Left ventricle myocardium superior (tissue), 1 donor: Measurements from ENCODE around the gene AGPS. TPM values are rescaled to one million over a fixed set of nuclear protein-coding genes. Genes with fewer than 3 reads are reported as not detected.

Source experiments
- ATAC-seq: fragments of 200-7000 bp; cut with Tn5 transposase; one replicate; pipeline ENCODE4 v1.9.1; 2020; ENCODE audit warnings: mild to moderate bottlenecking, moderate library complexity
- DNase-seq: peaks from one replicate; pipeline ENCODE4 v3.0.0-alpha.2; 2020
- intact Hi-C: fragments of 100-400 bp; cut with micrococcal nuclease; formaldehyde crosslinking; loops from one replicate; pipeline ENCODE4 v1.11.0; 2022
- total RNA-seq: library from RNA; stranded (reverse); fragmentation: NEBNext Ultra II Directional; extraction: Animal tissue kit (Norgen Biotek cat#: 25700); gene quantifications from one replicate; pipeline ENCODE4 v1.2.1, GENCODE V29; 2021
- donor health status: DM: no; HTN: yes; CAD: no; lungs with severe emphysema.

The AGPS gene
- total RNA-seq, 1 donor from 2014 or later, result 33.4 TPM

DNA sequence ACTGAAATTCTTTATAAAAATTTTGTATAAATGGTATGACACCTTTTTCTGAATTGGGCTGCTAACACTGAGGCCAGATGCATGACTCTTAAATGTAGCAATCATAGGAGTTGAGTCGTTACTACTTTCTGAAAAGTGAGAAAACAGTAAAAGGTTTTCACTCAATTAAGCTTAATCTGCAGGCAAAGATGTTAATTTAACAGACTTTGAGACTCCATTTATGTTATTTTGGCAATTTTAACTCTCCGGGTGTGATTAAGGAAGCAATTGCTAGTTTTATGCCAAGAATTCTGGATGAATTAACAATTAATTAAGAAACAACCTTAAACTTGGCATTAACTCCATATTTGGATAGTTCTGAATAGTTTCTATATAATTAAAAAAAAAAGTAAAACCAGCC, 104.3 kb downstream of the AGPS start:
- intact Hi-C loops, result no loop called here

DNA sequence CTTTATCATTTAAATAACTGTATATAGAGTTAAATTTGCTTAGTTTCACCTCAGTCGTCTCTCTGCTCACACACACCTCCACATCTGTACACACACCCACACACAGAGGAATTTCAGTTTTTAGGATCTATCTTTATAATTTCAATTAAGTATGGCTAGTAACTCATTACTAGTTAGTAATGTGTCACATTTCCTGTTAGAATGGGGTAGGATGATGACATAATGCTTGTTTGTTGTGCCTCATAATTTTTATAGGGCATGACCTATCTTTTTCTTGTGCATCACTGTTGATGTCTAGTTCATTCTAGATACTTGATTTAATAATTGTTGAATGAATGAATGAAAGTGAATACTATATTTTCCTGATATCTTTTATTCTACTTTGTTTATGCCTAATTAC, 108.6 kb downstream of the AGPS start:
- intact Hi-C loops, result no loop called here
- no peak for DNase-seq
- ATAC-seq, result no peak

More for the DNA sequence above, 104.3 kb downstream of the AGPS start:
- ATAC-seq (no peak), DNase-seq (no peak)

DNA sequence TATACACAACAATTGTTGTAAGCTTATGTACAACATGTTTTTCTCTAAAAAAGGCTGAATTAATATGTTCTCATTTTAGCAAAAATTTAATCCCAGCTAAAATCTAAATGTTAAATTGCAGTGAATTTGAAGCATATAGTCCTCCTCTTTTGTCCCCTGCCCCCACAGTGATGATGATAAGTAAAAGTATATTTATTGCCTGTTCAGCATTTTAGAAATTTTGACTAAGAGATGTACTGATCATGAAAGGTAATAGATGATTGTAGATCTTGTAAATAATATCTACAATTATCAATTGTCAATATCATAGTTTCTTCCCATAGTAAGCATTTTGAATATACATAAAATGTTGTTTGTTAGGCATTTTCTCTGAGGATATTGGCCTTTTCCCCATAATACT, 113.9 kb downstream of the AGPS start:
- no peak for DNase-seq
- no peak for ATAC-seq
- intact Hi-C loops, result no loop called here

DNA sequence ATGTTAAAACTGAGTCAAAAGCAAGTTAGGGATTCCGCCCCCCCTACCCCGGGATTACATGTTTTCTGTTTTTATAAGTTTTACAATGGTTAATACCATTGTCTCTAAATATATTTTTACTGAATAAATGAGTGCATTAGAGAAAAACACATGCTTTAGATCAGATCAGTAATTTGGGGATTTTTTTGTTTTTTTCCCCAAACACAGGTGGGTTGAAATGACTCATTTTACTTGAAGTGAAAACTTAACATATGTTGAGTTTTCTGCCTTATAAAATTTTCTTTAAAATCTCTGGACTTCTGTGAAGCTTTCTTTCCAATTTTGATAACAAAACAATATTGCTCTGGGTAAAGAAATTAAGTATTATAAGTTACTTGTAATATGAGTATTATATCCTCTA, 114.4 kb downstream of the AGPS start:
- DNase-seq (no peak), ATAC-seq (no peak)
- intact Hi-C loops, result no loop called here

DNA sequence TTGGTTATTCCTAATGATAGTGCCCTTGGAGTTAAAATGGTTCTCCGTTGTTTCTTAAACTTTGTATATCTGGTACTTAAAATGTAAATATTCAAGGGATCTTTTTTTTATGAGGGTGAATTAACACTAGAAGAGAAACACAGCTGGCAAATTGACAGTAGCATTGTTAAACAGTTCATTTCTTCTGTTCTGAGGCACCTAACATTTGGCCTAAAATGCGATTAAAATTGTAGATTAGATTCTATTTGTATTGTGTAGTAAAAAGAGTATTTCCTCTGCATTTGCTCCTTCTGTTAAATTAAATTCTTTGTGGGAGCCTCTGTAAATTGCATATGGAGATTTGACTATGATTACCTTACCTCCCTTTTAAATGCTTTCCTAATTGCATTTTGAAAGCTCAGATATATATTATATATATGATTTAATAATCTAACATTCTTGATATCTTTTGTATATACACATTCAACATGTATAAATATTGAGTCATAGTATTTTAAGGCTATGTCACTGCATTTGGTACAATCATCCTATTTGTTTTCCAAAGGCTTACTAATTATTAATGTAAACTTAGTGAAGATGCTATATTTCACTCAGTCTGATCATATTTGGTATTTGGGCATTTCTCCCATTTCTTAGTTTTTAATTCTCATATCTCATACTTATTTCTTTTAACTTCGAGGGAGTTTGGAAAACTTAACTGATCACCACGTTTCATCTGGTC, 124.4 kb downstream of the AGPS start:
- ATAC-seq (no peak), DNase-seq (no peak)
- intact Hi-C loops, result no loop called here

DNA sequence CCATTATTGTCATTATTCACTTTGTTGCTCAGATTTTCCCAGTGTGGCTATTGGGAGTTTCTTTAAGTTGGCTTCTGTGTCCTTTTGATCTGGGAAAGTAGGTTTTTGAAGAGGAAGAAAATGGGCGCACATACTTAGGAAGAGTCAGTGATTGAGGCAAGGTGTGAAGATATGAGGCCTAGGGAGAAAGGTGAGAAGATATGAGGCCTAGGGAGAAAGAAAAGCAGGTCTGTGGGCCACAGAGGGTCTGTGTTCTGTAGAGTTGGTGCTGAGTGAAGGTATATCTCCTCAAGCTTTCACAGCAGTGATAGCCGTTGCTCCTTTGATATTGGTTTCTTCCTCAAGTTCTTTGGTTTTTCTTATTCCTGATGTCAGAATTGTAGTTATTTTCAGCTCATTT, 126.2 kb downstream of the AGPS start:
- intact Hi-C loops, result no loop called here
- ATAC-seq, result no peak
- no peak for DNase-seq

DNA sequence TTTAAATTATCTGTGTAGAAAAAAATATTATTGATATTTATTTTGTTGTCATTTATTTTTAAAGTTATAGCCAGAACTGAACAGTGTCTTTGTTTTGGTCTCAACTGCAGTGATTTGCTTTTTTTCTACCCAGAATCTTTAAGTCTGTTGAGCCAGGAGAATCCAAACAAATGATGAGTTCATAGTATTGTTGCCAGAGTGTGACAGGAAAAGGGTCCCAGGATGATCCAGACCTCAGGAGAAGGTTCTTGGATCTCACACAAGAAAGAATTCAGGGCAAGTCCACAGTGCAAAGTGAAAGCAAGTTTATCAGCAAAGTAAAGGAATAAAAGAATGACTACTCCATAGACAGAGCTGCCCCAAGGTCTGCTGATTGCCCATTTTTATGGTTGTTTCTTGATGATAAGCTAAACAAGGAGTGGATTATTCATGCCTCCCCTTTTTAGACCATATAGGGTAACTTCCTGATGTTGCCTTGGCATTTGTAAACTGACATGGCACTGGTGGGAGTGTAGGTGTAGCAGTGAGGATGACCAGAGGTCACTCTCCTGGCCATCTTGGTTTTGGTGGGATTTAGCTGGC, 127.1 kb downstream of the AGPS start:
- intact Hi-C loops, result no loop called here
- ATAC-seq (no peak), DNase-seq (no peak)

DNA sequence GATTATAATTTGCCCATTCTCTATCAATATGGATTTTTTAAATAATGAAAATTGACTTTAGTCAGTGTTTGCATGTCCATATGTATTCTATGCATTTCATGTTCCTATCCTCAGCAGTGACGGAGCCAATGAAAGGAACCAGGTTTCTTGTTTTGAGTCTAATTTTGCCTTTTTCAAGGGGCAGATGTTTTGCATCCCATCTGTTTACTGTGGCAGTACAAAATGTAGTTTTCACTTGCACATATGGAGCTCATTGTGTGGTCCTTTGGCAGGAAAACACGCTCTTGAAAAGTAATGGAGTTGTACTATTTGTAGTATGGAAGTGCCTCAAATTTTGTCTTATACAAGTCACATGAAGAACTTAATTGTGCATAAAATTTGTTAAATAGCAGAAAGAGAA, 127.8 kb downstream of the AGPS start:
- ATAC-seq (no peak), DNase-seq (no peak)
- intact Hi-C loops, result no loop called here

DNA sequence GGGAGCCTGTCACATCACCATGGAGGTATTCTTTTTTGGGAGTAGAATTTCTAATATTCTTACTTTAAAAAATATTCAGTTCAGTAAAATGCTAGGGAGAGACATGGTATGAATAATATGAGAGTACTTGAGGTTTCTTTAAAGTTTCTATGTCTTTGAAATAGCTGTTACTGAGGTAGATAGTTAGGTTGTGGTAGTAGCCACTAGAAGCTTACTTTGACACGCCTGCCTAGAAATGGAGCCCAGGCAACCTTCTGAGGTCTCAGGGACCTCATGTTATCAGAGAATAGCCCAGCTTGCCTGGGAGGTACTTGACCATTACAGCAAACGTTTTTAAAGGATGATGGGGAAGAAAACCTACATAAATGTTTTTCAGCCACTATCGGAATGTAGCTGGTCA, 131.2 kb downstream of the AGPS start:
- ATAC-seq (no peak), DNase-seq (no peak)
- intact Hi-C loops, result no loop called here

DNA sequence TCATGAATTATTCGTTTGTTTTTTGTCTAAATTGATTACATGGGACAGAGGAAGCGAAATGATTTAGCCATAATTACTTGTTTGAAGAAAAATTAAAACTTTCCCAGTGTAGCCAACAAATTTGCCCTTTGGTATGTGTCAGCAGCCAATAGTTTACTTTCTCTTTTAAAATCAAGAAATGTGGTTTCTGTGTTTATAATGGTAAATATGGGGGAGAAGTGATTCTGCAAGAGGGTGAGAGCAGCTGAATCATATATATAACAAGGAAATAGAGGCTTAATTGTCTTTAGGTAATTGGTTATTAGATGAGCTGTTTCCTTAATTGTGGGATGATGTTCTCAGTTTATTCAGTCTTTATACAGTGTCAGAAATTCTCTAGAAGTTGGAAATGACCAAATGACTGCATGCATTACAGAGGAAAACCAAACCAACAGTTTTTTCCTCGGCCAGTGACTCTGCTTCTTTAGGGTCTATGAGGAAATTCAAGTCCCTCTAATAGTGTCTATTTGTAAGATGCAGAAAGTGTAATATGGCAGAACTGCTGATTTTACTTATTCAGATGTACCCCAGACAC, 132.9 kb downstream of the AGPS start:
- DNase-seq, result no peak
- intact Hi-C loops, result no loop called here
- no peak for ATAC-seq

DNA sequence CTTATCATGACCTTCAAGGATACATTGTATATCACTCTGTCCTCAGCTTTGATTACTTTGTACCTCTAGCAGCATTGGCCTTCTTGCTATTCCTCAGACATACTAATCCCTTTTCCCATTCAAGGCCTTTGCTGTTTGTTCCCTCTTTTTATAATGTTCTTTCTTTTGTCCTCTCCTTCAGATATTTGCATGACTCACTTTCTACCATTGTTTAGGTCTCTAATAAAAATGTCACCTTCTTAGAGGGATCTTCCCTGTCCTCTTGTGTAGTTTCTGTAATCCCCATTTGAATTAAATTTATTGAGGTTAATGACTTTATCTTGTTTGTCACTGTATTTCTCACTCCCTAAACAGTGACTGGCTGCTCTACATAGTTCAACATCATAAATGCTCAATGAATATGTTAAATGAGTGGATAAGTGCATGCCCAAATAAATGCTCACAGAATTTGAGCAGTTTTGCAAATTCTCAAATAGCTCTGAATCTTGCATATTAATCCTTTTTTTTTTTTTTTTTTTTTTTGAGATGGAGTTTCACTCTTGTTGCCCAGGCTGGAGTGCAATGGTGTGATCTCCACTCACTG, 135.9 kb downstream of the AGPS start:
- DNase-seq, result no peak

DNA sequence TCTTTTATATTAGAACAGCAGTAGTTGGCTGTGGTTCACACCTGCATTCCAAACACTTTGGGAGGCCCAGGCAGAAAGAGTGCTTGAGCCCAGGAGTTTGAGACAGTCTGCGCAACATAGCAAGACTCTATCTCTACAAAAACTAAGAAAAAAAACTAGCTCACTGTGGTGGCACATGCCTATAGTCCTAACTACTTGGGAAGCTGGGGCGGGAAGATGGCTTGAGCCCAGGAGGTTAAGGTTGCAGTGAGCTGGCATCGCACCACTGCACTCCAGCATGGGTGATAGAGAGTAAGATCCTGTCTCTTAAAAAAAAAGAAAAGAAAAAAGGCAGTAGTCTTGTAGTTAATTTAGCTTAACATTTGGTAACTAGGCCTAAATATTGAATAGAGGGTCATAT, 136.6 kb downstream of the AGPS start:
- intact Hi-C loops, result no loop called here
- ATAC-seq (no peak), DNase-seq (no peak)

More for the DNA sequence above, 135.9 kb downstream of the AGPS start:
- no peak for ATAC-seq
- intact Hi-C loops, result no loop called here

DNA sequence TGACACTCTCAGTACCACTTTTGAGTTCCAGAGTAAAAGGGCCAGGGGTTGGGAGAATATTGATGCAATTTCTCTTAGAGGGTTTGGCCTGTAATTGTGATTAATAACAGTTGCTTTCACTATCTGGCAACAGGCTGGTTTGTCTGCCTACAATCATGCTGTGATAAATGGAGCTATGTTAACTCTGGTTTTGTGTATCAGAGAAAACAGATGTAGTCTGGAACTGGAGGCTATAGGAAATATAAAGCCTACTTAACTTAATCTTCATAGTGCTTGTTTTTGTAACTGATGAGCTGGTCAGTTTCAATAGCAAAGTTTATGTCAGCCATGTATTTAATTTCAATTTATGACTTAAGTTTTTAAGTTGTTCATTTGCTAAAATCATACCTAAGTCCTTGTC, 138.0 kb downstream of the AGPS start:
- DNase-seq (no peak), ATAC-seq (no peak)
- intact Hi-C loops, result no loop called here

DNA sequence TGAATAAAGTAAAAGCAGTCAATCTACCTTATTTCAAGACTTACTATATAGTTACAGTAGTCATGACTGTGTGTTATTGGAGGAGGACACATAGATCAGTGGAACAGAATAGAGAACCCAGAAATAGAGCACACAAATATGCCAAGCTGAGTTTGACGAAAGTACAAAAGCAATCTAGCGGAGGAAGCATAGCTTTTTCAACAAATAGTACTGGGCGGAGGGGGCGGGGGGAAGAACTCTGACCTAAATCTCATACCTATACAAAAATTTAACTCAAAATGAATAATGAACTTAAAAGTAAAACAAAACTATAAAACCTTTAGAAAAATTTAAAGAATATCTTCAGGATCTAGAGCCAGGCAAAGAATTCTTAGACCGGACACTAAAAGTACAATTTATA, 139.1 kb downstream of the AGPS start:
- ATAC-seq (no peak), DNase-seq (no peak)
- intact Hi-C loops, result no loop called here

DNA sequence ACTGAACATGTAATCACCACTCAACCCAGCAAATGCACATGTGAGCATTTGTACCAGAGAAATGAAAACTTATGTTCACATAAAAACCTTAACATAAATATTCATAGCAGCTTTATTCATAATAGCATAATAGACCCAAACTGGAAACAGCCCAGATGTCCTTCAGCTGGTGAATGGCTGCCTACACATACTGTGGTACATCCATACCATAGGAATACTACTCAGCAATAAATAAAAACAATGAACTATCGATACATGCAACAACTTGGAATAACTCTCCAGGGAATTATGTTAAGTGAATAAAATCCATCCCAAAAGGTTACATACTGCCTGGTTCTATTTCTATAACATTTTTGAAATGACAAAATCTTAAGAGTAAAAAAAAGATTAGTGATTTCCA, 140.0 kb downstream of the AGPS start:
- ATAC-seq (no peak), DNase-seq (no peak)
- intact Hi-C loops, result no loop called here

DNA sequence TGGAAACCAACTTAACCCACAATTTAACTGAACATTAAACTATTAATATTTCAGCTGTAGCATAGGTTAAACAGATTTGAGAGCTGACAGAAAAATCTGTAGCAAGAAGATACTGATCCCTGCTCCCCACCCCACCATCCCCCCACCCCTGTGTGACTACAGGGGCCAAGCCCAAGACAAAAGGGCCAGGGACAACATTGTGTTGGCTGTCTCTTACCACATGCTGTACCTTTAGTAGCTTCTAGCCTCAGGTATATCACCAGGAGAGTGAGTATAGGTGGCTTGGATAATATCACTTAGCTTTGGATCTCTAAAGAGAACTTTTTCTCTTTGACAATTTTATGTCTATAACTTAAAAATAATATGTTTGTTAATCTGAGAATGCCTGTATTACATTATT, 140.7 kb downstream of the AGPS start:
- DNase-seq (no peak), ATAC-seq (no peak)
- intact Hi-C loops, result no loop called here

DNA sequence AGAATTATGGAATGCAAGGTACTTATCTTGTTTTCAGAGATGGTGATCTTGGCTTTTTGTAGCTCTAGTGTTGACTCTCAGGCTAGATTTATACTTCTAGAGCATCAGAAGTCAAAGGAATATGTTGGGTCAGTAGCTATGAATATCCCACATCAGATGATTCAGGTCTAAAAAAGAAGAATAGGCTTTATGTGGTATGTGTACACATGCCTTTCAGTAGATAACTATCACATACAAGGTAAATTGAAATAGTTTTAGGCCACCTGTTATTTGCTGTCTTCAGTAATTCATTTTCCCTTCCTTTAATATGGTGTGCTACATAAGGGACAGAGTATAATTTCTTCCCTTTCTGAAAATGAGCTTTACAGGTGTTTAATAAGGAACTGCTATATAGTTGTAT, 142.4 kb downstream of the AGPS start:
- DNase-seq (no peak), ATAC-seq (no peak)
- intact Hi-C loops, result no loop called here

DNA sequence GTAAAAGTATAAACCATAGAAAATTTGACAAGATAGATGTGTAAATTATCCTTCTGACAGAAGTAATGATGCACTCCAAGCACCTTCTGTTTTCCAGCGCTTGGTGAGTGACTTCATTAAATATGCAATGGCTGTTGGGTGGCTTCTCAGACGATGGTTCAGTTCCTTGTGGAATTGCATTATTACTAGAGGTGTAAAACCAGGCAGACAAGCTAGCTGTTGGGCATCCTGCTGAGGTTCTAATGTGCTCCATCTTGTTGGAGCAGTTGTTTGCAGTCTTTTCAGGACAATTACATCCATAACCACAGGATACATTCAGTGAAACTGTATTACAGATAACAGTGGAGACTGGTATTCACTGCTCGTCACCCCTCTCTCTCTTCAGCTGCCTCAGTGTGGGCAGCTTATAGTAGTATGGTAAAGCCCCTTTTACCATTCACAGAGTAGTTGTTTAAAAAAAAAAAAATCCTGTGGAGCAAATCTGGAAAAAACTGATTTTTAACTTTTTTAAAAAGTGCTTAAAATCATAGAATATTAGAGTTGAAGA, 143.5 kb downstream of the AGPS start:
- no peak for ATAC-seq
- no peak for DNase-seq
- intact Hi-C loops, result no loop called here

DNA sequence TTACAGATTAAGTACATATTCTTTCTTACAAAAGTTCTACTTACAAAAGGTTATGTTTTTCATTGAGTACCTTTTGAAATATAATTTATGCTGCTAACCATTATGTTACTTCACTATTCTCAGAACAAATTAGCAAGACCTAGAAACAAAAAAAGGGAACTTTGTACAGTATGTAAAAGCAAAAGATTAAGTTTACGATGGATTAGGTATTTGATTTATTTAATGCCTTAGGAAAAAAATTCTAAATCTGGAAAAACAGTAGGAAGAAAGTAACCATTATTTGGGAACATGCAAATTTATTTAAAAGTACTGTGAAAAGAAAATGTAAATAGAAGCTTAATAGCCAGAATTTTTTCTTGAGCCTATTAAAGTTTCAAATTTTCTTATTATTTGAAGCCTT, 144.6 kb downstream of the AGPS start:
- ATAC-seq (no peak), DNase-seq (no peak)
- intact Hi-C loops, result no loop called here

DNA sequence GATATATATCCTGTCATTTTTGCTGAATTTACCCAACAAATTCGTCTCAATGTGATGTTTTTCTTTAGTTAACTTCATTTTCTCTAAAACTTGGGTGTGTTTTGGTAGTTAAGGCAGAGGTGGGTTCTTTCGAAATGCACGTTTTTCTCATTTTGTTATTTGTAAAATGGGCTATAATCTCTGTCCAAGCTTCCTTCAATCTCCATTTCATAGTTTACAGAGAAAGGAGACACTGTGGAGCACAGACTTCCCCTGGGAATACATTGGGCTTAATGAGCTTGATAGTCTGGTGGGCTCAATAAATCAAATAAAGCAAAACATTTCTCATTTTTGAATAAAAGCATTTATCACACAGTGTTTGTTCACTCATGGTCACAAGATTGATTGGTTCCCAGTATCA, 145.1 kb downstream of the AGPS start:
- intact Hi-C loops, result no loop called here
- DNase-seq, result no peak
- no peak for ATAC-seq

DNA sequence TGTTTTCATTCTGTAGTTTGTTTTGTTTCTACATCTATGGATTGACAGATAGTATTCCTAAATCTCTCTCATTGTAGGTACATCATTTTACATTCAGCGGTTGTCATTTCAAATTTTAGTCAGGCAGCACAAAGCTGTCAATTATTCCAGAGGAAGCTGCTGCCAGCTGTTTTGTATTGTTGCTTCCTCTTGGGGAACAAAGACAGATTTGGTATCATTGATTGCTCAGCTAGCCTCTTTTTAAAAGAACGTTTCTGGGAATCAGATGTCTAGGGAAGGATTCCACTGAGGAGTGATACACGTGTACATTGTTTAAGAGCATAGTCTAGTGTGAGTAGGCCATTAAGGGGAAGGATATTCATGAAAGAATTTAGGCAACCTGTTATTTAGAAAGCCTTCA, 145.8 kb downstream of the AGPS start:
- no peak for DNase-seq
- no peak for ATAC-seq
- intact Hi-C loops, result no loop called here
